Activated naive CD4-positive, alpha-beta T cell treated with anti-CD3 and anti-CD28 coated beads for 36 hours (primary cell): Measurements from ENCODE around the gene PCDHA8. TPM values are rescaled to one million over a fixed set of nuclear protein-coding genes. Genes with fewer than 3 reads are reported as not detected.
"Not testable (repeated sequence)": the region's sequence is repeated elsewhere in the genome, so short reads cannot be mapped to it uniquely, and the experiment has no call there.

ENCODE experiments used
- CTCF ChIA-PET: fragments of 350-600 bp; sonication (Branson Sonifier 250); formaldehyde crosslinking; loops from one replicate; lab custom pipeline; 2021; ENCODE audit warnings: antibody characterized with exemption; lab: Charles Lee
- DNase-seq: peaks from one replicate; pipeline ENCODE4 v3.0.0-alpha.2; 2020
- H3K27ac Mint-ChIP-seq: one replicate; pipeline ENCODE4 v1.8.0; 2021; ENCODE audit warnings: mild to moderate bottlenecking, mixed read lengths
- H3K27me3 Mint-ChIP-seq: one replicate; pipeline ENCODE4 v1.8.0; 2021; ENCODE audit warnings: low read depth, mixed read lengths
- H3K36me3 Mint-ChIP-seq: one replicate; pipeline ENCODE4 v1.8.0; 2021; ENCODE audit warnings: low read depth, mixed read lengths
- H3K4me1 Mint-ChIP-seq: one replicate; pipeline ENCODE4 v1.8.0; 2021; ENCODE audit warnings: low read depth, mixed read lengths
- H3K4me3 Mint-ChIP-seq: one replicate; pipeline ENCODE4 v1.8.0; 2021; ENCODE audit warnings: mild to moderate bottlenecking, moderate library complexity, mixed read lengths
- H3K9me3 Mint-ChIP-seq: one replicate; pipeline ENCODE4 v1.8.0; 2021; ENCODE audit warnings: mixed read lengths
- intact Hi-C: fragments of 100-400 bp; cut with micrococcal nuclease; formaldehyde crosslinking; loops from one replicate; pipeline ENCODE4 v1.15.1; 2023
- total RNA-seq, 2 experiments: library from RNA; stranded (reverse); gene quantifications; one replicate each; pipeline ENCODE4 v1.2.3, GENCODE V29; 2021

PCDHA8 gene
- total RNA-seq, 2 experiments from 2014 or later, result not detected

GRCh38 chr5:140868721-140869554 lies 28.0 kb downstream of the PCDHA8 start, which contains the start of gene PCDHA11:
Gene PCDHA11 (plus strand): TSS chr5:140868957. CDS start chr5:140869104, 147 bp downstream.
- DNase-seq, result no peak
- peaks cover 32% of the 10 kb centered on the region for H3K27me3 Mint-ChIP-seq
- H3K9me3 Mint-ChIP-seq, result peaks cover 7% of the 10 kb centered on the region
- no peaks in the 10 kb centered on the region for H3K4me1 Mint-ChIP-seq
- no peak within 1 kb of the TSS for H3K4me3 Mint-ChIP-seq
- CTCF ChIA-PET, result no interaction called here
- intact Hi-C loops, result loop anchor here (1.0 kb wide), 1 partner anchor 172 kb away; no protein-coding TSS in a partner anchor
- H3K27ac Mint-ChIP-seq, result no peak within 1 kb of the TSS
- H3K36me3 Mint-ChIP-seq, result peaks cover 4% of the 10 kb centered on the region

GRCh38 chr5:140869555-140869886 lies 28.5 kb downstream of the PCDHA8 start:
- no peak for DNase-seq
- peaks cover 4% of the 10 kb centered on the region for H3K36me3 Mint-ChIP-seq
- H3K9me3 Mint-ChIP-seq, result peaks cover 7% of the 10 kb centered on the region
- no peaks in the 10 kb centered on the region for H3K4me1 Mint-ChIP-seq
- no peak overlapping the region for H3K27ac Mint-ChIP-seq
- H3K27me3 Mint-ChIP-seq, result peaks cover 36% of the 10 kb centered on the region
- intact Hi-C loops, result loop anchor here (1.0 kb wide), 1 partner anchor 172 kb away; no protein-coding TSS in a partner anchor
- CTCF ChIA-PET, result no interaction called here
- H3K4me3 Mint-ChIP-seq, result no peak overlapping the region

GRCh38 chr5:140870221-140871201 lies 29.5 kb downstream of the PCDHA8 start:
- Mint-ChIP-seq H3K4me1 (no peaks in the 10 kb centered on the region), H3K27me3 (peaks cover 42% of the 10 kb centered on the region), H3K36me3 (peaks cover 4% of the 10 kb centered on the region), H3K9me3 (peaks cover 7% of the 10 kb centered on the region), H3K4me3 (no peak overlapping the region), H3K27ac (no peak overlapping the region)
- intact Hi-C loops, result no loop called here
- CTCF ChIA-PET, result no interaction called here
- DNase-seq, result no peak

GRCh38 chr5:140875085-140876065 lies 34.4 kb downstream of the PCDHA8 start, which contains the start of gene PCDHA12:
Gene PCDHA12 (plus strand): TSS chr5:140875308. CDS start chr5:140875473, 165 bp downstream.
- CTCF ChIA-PET, result no interaction called here

GRCh38 chr5:140876541-140877261 lies 35.7 kb downstream of the PCDHA8 start:
- H3K9me3 Mint-ChIP-seq, H3K4me1 Mint-ChIP-seq, intact Hi-C loops, H3K36me3 Mint-ChIP-seq, DNase-seq, H3K27ac Mint-ChIP-seq, H3K4me3 Mint-ChIP-seq: not testable (repeated sequence)
- CTCF ChIA-PET, result interaction anchor here (0.7 kb wide), 1 partner anchor 141 kb away, joined by 3 read pairs; no protein-coding TSS in a partner anchor
- peaks cover 50% of the 10 kb centered on the region for H3K27me3 Mint-ChIP-seq

More at GRCh38 chr5:140875085-140876065, 34.4 kb downstream of the PCDHA8 start, which contains the start of gene PCDHA12:
- Mint-ChIP-seq H3K9me3 (peaks cover 4% of the 10 kb centered on the region), H3K27ac (no peak within 1 kb of the TSS), H3K36me3 (peaks cover 3% of the 10 kb centered on the region), H3K27me3 (peaks cover 45% of the 10 kb centered on the region), H3K4me1 (no peaks in the 10 kb centered on the region), H3K4me3 (no peak within 1 kb of the TSS)
- DNase-seq, result no peak
- intact Hi-C loops, result no loop called here

GRCh38 chr5:140877262-140877581 lies 36.2 kb downstream of the PCDHA8 start:
- DNase-seq, result no peak
- Mint-ChIP-seq H3K4me3 (no peak overlapping the region), H3K27me3 (peaks cover 49% of the 10 kb centered on the region), H3K9me3 (peaks cover 11% of the 10 kb centered on the region), H3K27ac (no peak overlapping the region), H3K4me1 (no peaks in the 10 kb centered on the region), H3K36me3 (peaks cover 9% of the 10 kb centered on the region)
- intact Hi-C loops, result no loop called here
- CTCF ChIA-PET, result no interaction called here

GRCh38 chr5:140881889-140882590 lies 41.1 kb downstream of the PCDHA8 start, which contains the start of gene PCDHA13:
Gene PCDHA13 (plus strand): TSS chr5:140882124. CDS start chr5:140882269, 145 bp downstream.
- Mint-ChIP-seq H3K4me3 (no peak within 1 kb of the TSS), H3K36me3 (peaks cover 10% of the 10 kb centered on the region), H3K27me3 (peaks cover 33% of the 10 kb centered on the region), H3K4me1 (no peaks in the 10 kb centered on the region), H3K9me3 (peaks cover 16% of the 10 kb centered on the region), H3K27ac (peak within 1 kb of the TSS; percentile 50)
- CTCF ChIA-PET, result interaction anchor here (0.7 kb wide), 1 partner anchor 108 kb away, joined by 3 read pairs; no protein-coding TSS in a partner anchor
- intact Hi-C loops, result loop anchor here (2.0 kb wide), 1 partner anchor 159 kb away; no protein-coding TSS in a partner anchor
- no peak for DNase-seq

- Mint-ChIP-seq H3K27ac (peak overlapping the region; percentile 50), H3K36me3 (peaks cover 10% of the 10 kb centered on the region), H3K27me3 (peaks cover 33% of the 10 kb centered on the region), H3K9me3 (peaks cover 18% of the 10 kb centered on the region), H3K4me3 (no peak overlapping the region), H3K4me1 (no peaks in the 10 kb centered on the region)
- intact Hi-C loops, result loop anchor here (2.0 kb wide), 1 partner anchor 158 kb away; no protein-coding TSS in a partner anchor
- DNase-seq, result no peak
- CTCF ChIA-PET, result no interaction called here
Observed at GRCh38 chr5:140882591-140882899, 41.6 kb downstream of the PCDHA8 start.

- DNase-seq, result no peak
- Mint-ChIP-seq H3K4me1 (no peaks in the 10 kb centered on the region), H3K4me3 (no peak overlapping the region), H3K27me3 (peaks cover 34% of the 10 kb centered on the region), H3K36me3 (peaks cover 10% of the 10 kb centered on the region), H3K27ac (no peak overlapping the region), H3K9me3 (peaks cover 18% of the 10 kb centered on the region)
- intact Hi-C loops, result loop anchor here (2.0 kb wide), 1 partner anchor 157 kb away; no protein-coding TSS in a partner anchor
- CTCF ChIA-PET, result no interaction called here
Observed at GRCh38 chr5:140883373-140883772, 42.4 kb downstream of the PCDHA8 start.

GRCh38 chr5:140883927-140884697 lies 43.1 kb downstream of the PCDHA8 start:
- no peak overlapping the region for H3K4me3 Mint-ChIP-seq
- intact Hi-C loops, result loop anchor here (2.0 kb wide), 1 partner anchor 157 kb away; no protein-coding TSS in a partner anchor
- CTCF ChIA-PET, result no interaction called here
- no peak for DNase-seq
- H3K27me3 Mint-ChIP-seq, result peaks cover 33% of the 10 kb centered on the region
- peaks cover 18% of the 10 kb centered on the region for H3K9me3 Mint-ChIP-seq
- H3K27ac Mint-ChIP-seq, result no peak overlapping the region
- peaks cover 10% of the 10 kb centered on the region for H3K36me3 Mint-ChIP-seq
- H3K4me1 Mint-ChIP-seq, result no peaks in the 10 kb centered on the region
